ENCODE results near the gene ADGRV1. TPM values are rescaled to one million over a fixed set of nuclear protein-coding genes. Genes with fewer than 3 reads are reported as not detected.

Gene ADGRV1
- total RNA-seq, 4 donors from 2014 or later: 0.25 to 0.60 (median 0.56) TPM; not detected in 1

DNA sequence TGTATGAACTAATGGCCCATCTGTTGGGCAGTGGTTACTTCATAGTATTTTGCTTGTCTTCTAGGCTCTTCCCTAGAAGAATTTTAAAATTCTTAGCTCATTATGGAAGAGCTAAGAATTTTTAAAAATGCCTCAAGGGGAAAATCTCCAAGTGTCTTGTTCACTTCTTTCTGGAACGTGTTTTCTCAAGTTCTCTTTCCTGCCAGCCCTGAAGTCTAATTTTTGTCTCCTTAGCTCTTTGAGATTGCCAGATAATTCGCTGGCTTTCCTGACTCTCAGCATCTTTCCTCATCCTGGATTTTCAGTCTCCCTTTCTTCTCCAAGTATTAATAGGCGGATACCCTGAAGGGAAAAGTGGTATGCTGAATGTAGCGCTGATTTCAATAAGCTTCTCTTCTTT is 429.1 kb downstream of the ADGRV1 start:
- TF ChIP-seq, protein P1, sequence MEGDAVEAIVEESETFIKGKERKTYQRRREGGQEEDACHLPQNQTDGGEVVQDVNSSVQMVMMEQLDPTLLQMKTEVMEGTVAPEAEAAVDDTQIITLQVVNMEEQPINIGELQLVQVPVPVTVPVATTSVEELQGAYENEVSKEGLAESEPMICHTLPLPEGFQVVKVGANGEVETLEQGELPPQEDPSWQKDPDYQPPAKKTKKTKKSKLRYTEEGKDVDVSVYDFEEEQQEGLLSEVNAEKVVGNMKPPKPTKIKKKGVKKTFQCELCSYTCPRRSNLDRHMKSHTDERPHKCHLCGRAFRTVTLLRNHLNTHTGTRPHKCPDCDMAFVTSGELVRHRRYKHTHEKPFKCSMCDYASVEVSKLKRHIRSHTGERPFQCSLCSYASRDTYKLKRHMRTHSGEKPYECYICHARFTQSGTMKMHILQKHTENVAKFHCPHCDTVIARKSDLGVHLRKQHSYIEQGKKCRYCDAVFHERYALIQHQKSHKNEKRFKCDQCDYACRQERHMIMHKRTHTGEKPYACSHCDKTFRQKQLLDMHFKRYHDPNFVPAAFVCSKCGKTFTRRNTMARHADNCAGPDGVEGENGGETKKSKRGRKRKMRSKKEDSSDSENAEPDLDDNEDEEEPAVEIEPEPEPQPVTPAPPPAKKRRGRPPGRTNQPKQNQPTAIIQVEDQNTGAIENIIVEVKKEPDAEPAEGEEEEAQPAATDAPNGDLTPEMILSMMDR (IDR thresholded peaks at IDR 0.05): no peak
- no peak for ATAC-seq (ENCODE audit: low FRiP score)

DNA sequence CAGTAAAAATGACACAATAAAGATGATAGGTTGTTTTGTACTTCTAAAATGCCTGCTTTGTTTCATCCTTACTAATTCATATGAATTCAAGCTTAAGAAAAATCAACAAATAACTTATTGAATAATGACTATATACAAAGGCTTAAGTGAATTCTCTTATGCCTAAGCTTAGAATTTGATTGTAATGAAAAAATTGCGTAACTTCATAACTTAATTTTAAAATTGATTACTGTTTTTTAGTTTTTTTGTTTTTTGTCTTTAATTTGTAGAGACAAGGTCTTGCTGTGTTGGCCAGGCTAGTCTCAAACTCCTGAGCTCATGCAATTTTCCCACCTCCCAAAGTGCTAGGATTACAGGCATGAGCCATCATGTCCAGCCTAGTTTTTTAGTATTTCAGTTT is 432.6 kb downstream of the ADGRV1 start:
- ATAC-seq (ENCODE audit: low FRiP score) (no peak), DNase-seq (ENCODE audit: low spot score) (no peak)
- TF ChIP-seq, protein P1 (IDR thresholded peaks at IDR 0.05): no peak

More for the DNA sequence above, 429.1 kb downstream of the ADGRV1 start:
- DNase-seq (ENCODE audit: low spot score): no peak

DNA sequence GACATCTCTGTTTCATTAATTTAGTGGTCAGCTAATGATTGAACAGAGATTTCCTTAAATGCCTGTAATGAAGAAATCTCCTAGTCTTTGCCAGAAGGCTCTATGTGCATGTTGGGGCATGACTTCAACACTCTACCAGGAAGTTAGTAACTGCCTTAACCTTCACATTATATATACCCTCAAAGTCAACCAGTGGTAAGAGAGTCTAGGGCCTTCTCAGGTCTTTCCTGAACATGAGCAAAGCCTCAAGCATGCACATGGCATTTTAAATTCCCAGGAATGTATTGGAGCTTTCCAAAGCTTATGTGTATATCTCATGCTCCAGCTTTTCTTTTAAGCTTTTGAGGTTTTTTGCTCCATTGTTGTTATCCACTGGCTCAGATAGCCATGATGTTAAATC is 436.2 kb downstream of the ADGRV1 start:
- DNase-seq (ENCODE audit: low spot score): no peak
- TF ChIP-seq, protein P1 (IDR thresholded peaks at IDR 0.05): no peak
- ATAC-seq (ENCODE audit: low FRiP score): no peak

DNA sequence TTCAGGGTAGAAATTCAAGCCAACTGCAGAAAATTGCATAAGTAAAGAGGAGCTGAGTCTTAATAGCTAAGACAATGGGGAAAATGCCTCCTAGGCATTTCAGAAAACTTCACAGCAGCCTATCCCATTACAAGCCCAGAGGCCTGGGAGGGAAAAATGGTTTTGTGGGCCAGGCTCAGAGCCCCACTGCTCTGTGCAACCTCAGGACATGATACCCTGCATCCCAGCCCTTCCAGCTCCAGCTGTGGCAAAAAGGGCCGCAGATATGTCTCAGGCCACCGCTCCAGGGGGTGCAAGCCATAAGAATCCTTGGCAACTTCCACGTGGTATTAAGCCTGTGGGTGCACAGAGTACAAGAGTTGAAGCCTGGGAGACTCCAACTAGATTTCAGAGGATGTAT is 437.5 kb downstream of the ADGRV1 start:
- TF ChIP-seq, protein P1 (IDR thresholded peaks at IDR 0.05): no peak
- no peak for ATAC-seq (ENCODE audit: low FRiP score)
- DNase-seq (ENCODE audit: low spot score): no peak

DNA sequence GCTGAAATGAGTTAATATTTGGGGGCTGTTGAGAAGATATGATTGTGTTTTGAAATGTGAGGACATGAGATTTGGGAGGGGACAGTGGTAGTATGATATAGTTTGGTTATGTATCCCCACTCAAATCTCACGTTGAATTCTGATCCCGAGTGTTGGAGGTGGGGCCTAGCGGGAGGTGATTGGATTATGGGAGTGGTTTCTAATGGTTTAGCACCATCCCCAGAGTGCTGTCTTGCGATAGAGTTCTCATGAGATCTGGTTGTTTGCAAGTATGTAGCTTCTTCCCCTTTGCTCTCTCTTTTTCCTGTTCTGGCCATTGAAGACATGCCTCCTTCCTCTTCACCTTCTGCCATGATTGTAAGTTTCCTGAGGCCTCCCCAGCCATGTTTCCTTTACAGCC is 438.5 kb downstream of the ADGRV1 start:
- no peak for DNase-seq (ENCODE audit: low spot score)
- ATAC-seq (ENCODE audit: low FRiP score): no peak
- TF ChIP-seq, protein P1 (IDR thresholded peaks at IDR 0.05): no peak

DNA sequence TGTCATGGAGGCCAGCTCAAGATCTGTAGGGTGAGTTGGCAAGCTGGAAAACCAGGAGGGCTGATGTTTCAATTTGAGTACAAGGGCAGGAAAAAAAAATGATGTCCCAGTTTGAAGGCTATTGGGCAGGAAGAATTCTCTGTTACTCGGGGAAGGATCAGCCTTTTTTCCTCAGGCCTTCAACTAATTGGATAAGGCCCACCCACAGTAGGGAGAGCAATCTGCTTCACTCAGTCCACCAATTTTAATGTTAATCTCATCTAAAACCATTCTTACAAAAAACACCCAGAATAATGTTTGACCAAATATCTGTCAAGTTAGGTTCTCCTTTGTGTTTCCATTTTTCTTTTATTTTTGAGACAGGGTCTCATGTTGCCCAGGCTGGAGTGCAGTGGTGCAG is 442.1 kb downstream of the ADGRV1 start:
- no peak for ATAC-seq (ENCODE audit: low FRiP score)
- no peak for DNase-seq (ENCODE audit: low spot score)
- TF ChIP-seq, protein P1 (IDR thresholded peaks at IDR 0.05): no peak

DNA sequence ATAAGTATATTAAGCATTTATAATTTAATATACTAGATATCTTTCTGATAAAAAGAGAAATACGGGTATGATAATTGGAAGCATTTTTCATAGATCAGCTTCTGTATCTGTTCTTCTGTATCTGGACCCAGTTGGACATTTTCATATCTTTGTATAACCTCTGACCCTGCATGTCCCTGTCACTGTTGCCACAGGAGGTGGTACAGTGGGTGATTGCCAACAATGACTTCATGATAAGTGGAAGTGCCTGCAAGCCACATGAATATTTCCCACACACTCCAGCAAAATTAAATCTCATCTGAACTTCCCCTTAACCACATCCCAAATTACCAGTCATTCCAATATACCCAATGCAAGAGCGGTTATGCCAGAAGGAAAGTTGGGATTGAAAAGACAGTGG is 448.1 kb downstream of the ADGRV1 start:
- TF ChIP-seq, protein P1 (IDR thresholded peaks at IDR 0.05): no peak
- ATAC-seq (ENCODE audit: low FRiP score): no peak
- no peak for DNase-seq (ENCODE audit: low spot score)

Measured in omental fat pad (tissue), 4 donors.